ENCODE measurements around the gene ZAP70. TPM values are rescaled to one million over a fixed set of nuclear protein-coding genes. Genes with fewer than 3 reads are reported as not detected.

The ZAP70 gene
- total RNA-seq, 4 donors from 2014 or later, result 2.3 to 3.3 (median 3.1) TPM

DNA sequence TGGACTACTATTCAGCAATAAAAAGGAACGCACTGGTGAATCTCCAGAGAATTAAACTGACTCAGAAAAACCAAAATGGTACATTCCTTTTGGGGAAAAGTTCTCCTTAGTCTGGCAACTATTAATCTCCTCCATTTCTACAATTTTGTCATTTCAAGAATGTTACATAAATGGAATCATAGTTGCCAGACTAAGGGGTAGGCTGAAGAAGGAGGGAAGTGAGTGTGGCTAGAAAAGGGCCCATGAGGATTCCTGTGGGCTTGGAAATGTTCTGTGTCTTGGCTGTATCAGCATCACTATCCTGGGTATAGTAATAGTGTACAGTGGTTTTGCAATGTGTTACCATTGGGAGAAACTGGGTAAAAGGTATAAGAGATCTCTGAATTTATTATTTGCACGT lies 72.4 kb downstream of the ZAP70 start:
- TF ChIP-seq CTCF (IDR thresholded peaks at IDR 0.05; ENCODE audit: low read depth), result no peak

- no peak for TF ChIP-seq CTCF (IDR thresholded peaks at IDR 0.05; ENCODE audit: low read depth)
Observed at GRCh38 chr2:97788986-97789644, 75.7 kb downstream of the ZAP70 start.

Small RNA genes lying within 50 kb of the gene (small RNA-seq; reads per million reads assigned to genes)
- not detected for gene RNU4-8P

Other genes with a start within 250 kb of the ZAP70 start
- gene ANKRD36B, start 123.7 kb upstream of the ZAP70 start, total RNA-seq, result 10 to 100 TPM; 22.7 to 88.7 (median 36.5) TPM
- 100 to 1,000 TPM; 279 to 513 (median 342) TPM for gene COX5B, start 67.5 kb upstream of the ZAP70 start, total RNA-seq
- gene ACTR1B, start 49.5 kb upstream of the ZAP70 start, total RNA-seq, result 10 to 100 TPM; 31.5 to 84.8 (median 54.8) TPM
- 10 to 100 TPM in 2 of 4 donors, 1 to 10 TPM in 2; 8.6 to 23.7 (median 12.2) TPM for gene C2orf92, start 43.9 kb upstream of the ZAP70 start, total RNA-seq

All from subcutaneous adipose tissue (tissue), 4 donors.